ENCODE results near the gene UAP1. TPM values are rescaled to one million over a fixed set of nuclear protein-coding genes. Genes with fewer than 3 reads are reported as not detected.

Gene UAP1
- total RNA-seq, 1 donor from 2014 or later: 160 TPM

Other genes with a start within 250 kb of the UAP1 start
- not detected in 2 replicates for gene SPATA46, start 184.9 kb upstream of the UAP1 start, total RNA-seq
- gene C1orf226, start 180.0 kb upstream of the UAP1 start, total RNA-seq: 0.79 and 1.4 TPM in 2 replicates
- gene SH2D1B, start 149.6 kb upstream of the UAP1 start, total RNA-seq: not detected in 2 replicates
- 64.6 and 103 TPM in 2 replicates for gene UHMK1, start 63.9 kb upstream of the UAP1 start, total RNA-seq
- 41.5 and 48.1 TPM in 2 replicates for gene DDR2, start 70.7 kb downstream of the UAP1 start, total RNA-seq
- gene HSD17B7, start 229.0 kb downstream of the UAP1 start, total RNA-seq: 18.5 and 38.4 TPM in 2 replicates